ACHN (cell line): Measurements from ENCODE around the gene CD74.
"Not testable (repeated sequence)": the region's sequence is repeated elsewhere in the genome, so short reads cannot be mapped to it uniquely, and the experiment has no call there.

Experiments
- DNase-seq: peaks from one replicate; pipeline ENCODE4 v3.0.0-alpha.2; 2015
- in situ Hi-C: cut with HindIII; loops from 2 replicates; pipeline ENCODE4 v1.10.0; 2017; ENCODE audit warnings: low sequenced_read_pairs, low pct_ligation_motif_present, low pct_unique_long_range_greater_than_20kb

Gene CD74

GRCh38 chr5:150443242-150444075 is 30.7 kb upstream of the CD74 start:
- no peak for DNase-seq
- in situ Hi-C loops: no loop called here

GRCh38 chr5:150442699-150443080 is 30.0 kb upstream of the CD74 start:
- no peak for DNase-seq
- in situ Hi-C loops: no loop called here

- DNase-seq: no peak
- in situ Hi-C loops: no loop called here
Measured at GRCh38 chr5:150441813-150442698, 29.3 kb upstream of the CD74 start.

GRCh38 chr5:150440948-150441812 is 28.5 kb upstream of the CD74 start:
- no peak for DNase-seq
- in situ Hi-C loops: no loop called here

- in situ Hi-C loops: no loop called here
Measured at GRCh38 chr5:150438873-150439546, 26.3 kb upstream of the CD74 start.

GRCh38 chr5:150436141-150436680 is 23.5 kb upstream of the CD74 start:
- in situ Hi-C loops: no loop called here
- peak; percentile 83 for DNase-seq

More at GRCh38 chr5:150438873-150439546, 26.3 kb upstream of the CD74 start:
- peak; percentile 50 for DNase-seq

DNA sequence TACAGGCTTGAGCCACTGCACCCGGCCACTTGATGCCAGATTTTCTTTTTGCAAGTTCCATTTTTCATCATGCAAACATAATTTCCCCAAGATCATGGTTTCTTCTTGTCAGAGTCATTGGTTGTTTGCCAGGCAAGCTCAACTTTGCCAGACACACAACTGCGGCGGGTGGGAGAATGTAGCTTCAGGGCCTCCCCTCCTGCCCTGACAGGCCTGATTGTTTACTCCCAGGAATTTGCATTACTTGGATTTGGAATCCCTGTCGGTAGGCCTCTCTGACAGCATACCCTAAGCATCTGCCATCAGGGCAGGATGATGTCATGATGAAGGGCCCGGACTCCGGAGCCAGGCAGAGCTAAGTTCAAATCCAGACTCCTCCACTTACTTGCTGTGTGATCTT is 21.8 kb upstream of the CD74 start:
- DNase-seq: no peak
- in situ Hi-C loops: no loop called here

DNA sequence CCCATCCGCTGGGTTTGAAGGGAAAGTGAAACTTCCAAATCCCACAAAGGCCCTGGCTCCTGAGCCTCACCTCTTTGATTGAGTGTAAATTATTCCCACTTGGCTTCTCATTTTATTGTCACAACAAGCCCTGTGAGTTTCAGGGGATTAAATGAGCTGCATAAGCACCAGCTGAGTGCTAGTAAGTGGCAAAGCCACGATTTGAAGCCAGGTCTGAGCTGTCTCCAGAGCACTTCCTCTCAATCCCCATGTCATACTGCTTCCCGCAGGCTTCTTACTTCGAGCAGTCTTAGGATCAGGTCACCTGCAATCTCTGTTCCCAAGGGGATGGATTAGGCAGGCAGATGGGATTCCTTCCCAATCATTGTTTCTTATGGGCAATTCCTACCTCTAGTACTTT is 18.9 kb upstream of the CD74 start:
- DNase-seq: no peak
- in situ Hi-C loops: no loop called here

DNA sequence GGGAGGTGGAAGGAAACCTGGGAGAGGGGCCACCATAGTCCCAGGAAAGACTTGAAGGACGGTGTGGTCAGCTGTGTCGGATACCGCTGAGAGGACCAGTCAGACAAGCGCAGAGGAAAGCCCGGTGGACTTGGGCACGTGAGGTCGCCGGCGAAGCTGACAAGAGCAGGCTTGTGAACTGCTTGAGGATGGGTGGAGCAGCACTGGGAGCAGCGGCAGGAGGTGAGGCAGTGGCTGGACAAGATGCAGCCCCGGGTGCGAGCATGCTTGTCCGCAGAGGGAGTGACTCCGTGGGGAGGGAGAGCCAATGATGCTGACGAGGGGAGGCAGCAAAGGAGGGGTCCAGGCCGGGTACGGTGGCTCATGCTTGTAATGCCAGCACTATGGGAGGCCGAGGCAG is 18.3 kb upstream of the CD74 start:
- in situ Hi-C loops: no loop called here
- no peak for DNase-seq

DNA sequence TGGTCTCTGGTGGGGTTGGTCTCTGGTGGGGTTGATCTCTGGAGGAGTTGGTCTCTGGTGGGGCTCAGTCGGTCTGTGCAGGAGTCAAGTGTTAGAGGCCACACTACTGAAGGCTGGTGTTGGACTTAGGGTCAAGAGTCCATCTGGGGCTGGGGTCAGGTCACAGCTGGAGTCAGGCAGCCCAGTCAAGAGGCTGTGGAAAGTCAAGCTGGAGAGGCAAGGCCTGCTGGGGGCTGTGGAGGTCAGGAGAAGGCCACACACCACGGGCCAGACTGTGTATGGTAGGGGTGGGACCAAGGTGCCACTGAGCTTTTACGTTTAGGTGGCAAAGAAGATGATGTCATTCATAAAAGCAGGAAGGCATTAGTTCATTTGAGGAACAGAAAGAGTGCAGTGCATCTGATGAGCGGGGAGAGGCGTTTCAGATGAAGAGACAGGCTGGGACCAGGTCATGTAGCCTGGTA is 16.7 kb upstream of the CD74 start:
- DNase-seq: no peak

DNA sequence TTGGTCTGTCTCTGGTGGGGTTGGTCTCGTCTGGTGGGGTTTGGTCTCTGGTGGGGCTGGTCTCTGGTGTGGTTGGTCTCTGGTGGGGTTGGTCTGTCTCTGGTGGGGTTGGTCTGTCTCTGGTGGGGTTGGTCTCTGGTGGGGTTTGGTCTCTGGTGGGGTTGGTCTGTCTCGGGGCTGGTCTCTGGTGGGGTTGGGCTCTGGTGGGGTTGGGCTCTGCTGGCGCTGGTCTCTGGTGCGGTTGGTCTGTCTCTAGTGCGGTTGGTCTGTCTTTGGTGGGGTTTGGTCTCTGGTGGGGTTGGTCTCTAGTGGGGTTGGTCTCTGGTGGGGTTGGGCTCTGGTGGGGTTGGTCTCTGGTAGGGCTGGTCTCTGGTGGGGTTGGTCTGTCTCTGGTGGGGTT is 16.3 kb upstream of the CD74 start:
- in situ Hi-C loops: no loop called here
- no peak for DNase-seq

More for the DNA sequence above, 16.7 kb upstream of the CD74 start:
- in situ Hi-C loops: no loop called here

DNA sequence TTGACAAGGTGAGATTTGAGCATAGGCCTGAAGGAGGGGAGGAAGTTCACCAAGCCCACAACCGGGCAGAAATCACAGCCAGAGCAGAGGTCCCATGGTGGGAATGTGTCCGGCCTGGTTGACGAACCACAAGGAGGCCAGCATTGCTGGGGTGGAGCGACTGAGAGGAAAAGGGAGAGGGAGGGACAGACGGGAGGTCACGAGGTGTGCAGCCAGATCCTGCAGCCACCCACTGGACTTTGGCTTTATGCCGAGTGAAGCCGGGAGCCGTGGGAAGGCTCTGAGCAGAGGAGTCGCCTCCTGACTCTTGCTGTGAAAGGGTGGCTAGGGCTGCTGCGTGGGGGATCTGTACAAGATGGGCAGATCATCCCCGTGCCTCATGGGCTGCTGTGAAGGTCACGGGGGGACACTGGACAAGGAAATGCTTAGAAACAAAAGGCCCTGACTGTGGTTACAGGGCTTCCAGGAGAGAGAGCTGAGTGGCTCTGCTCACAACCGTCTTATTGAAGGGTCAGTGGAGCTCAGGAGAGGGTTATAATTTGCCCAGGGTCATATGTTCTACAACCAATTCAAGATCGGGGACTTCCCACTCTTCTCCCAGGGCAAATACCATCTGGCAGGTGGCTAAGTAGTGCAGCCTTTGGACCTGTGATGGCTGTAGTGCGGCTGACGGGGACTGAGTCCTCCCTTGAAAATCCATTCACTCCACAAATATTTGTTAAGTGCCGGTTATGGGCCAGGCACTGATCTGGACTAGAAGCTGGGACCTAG is 15.6 kb upstream of the CD74 start:
- in situ Hi-C loops: no loop called here
- DNase-seq: no peak

GRCh38 chr5:150426165-150426564 is 13.5 kb upstream of the CD74 start:
- in situ Hi-C loops, DNase-seq: not testable (repeated sequence)

- DNase-seq: no peak
- in situ Hi-C loops: no loop called here
Measured at GRCh38 chr5:150422758-150423157, 10.0 kb upstream of the CD74 start.

- in situ Hi-C loops: no loop called here
- DNase-seq: no peak
Measured at GRCh38 chr5:150422075-150422474, 9.4 kb upstream of the CD74 start.

DNA sequence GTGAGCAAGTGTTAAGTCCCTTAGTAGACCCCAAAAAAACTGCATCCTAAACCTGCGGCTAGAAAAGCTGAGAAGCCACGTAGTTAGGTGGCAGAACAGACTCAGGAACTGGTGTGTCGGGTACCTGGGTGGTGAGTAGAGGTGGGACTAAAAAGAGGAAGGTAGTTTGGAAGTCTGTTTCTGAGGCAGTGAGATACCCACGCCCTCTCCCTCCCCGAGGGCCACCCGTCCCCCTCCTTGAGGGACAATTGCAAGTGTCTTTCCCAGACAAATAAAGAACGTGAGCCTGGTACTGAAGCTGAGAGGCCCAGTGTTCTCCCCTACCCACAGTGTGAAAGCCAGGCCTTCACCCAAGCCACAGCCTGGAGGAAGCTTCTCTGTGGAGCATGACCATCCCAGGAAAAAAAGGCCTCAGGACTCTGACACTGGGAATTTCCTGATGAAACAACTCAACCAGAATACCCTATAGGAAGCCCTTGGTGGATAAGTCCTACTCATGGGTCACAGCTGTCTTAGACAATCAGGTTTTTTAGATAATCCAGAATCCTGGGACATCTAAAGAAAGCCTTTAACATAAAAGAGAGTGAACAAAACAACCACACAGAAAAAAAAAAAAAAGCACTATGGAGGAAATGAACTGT is 7.0 kb upstream of the CD74 start:
- in situ Hi-C loops: no loop called here
- DNase-seq: no peak
